Measurements from ENCODE around the gene SPECC1.

DNA sequence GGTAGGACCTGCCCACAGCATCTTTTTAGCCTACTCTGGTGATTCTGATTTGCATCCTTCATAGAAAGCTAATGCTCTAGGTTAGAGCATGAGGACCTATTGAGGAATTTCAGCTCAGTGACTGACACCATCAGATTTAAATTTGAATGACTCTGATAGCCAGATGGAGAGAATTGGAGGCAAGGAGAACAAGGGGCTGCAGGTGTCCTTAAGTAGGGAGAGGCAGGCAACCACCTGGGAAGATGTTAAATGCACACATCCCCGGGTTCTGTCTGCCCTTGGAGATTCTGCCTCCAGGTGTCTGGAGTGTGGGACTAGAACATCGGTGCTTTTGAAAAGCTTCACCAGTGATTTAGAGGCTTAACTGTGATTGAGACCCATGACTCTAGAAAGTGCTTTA is 221.8 kb downstream of the SPECC1 start:
- TF ChIP-seq EZH2 (IDR thresholded peaks at IDR 0.05; ENCODE audit: insufficient read depth, low read length) = no peak
- TF ChIP-seq, protein P1, sequence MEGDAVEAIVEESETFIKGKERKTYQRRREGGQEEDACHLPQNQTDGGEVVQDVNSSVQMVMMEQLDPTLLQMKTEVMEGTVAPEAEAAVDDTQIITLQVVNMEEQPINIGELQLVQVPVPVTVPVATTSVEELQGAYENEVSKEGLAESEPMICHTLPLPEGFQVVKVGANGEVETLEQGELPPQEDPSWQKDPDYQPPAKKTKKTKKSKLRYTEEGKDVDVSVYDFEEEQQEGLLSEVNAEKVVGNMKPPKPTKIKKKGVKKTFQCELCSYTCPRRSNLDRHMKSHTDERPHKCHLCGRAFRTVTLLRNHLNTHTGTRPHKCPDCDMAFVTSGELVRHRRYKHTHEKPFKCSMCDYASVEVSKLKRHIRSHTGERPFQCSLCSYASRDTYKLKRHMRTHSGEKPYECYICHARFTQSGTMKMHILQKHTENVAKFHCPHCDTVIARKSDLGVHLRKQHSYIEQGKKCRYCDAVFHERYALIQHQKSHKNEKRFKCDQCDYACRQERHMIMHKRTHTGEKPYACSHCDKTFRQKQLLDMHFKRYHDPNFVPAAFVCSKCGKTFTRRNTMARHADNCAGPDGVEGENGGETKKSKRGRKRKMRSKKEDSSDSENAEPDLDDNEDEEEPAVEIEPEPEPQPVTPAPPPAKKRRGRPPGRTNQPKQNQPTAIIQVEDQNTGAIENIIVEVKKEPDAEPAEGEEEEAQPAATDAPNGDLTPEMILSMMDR (IDR thresholded peaks at IDR 0.05; ENCODE audit: insufficient read depth, low read depth, low read length) = no peak

Measured in astrocyte (in vitro differentiated cells and primary cell).